Suprapubic skin (tissue), 3 donors: ENCODE measurements around the gene APMAP.

Experiments used
- CTCF ChIP-seq, 2 donors: fragments of 200-600 bp in 1 of 2; fragments of 450-650 bp in 1 of 2; sonication (generic) in 1 of 2; IDR thresholded peaks; one replicate each; pipeline ENCODE4 v1.5.1; 2016 to 2019; ENCODE audit warnings: antibody characterized with exemption in 2 of 2, mild to moderate bottlenecking in 1 of 2, moderate library complexity in 1 of 2
- EP300 ChIP-seq: sonication (generic); formaldehyde crosslinking; IDR thresholded peaks from one replicate; pipeline ENCODE4 v1.6.1; 2017; ENCODE audit warnings: antibody characterized with exemption
- POLR2A ChIP-seq, 2 donors: fragments of 450-650 bp; IDR thresholded peaks; one replicate each; pipeline ENCODE4 v1.6.1; 2017; ENCODE audit warnings: antibody characterized with exemption in 2 of 2, mild to moderate bottlenecking in 2 of 2, moderate library complexity in 2 of 2

- TF ChIP-seq EP300 = no peak
- no peak for TF ChIP-seq POLR2A (IDR thresholded peaks at IDR 0.05)
- TF ChIP-seq CTCF (IDR thresholded peaks at IDR 0.05) = no peak
Measured at GRCh38 chr20:24995741-24996448, 3.3 kb upstream of the APMAP start.
